ENCODE measurements around the gene LRFN2.

LRFN2 gene

GRCh38 chr6:40499215-40499614 lies 87.9 kb downstream of the LRFN2 start:
- Histone ChIP-seq H4K20me1 (ENCODE audit: control insufficient read depth, insufficient read depth, low read depth, low read length) (no peaks in the 10 kb centered on the region), H3F3A (ENCODE audit: control insufficient read depth, insufficient read depth) (no peaks in the 10 kb centered on the region), H3K79me2 (ENCODE audit: control insufficient read depth, low read length) (no peaks in the 10 kb centered on the region), H3K27me3 (ENCODE audit: control insufficient read depth, low read length) (peaks cover 10% of the 10 kb centered on the region; the same call in 1 of the 2 replicates), H3K9me2 (replicated peaks; ENCODE audit: control insufficient read depth, low read length) (no peaks in the 10 kb centered on the region), H3K4me3 (ENCODE audit: low read length) (no peak overlapping the region), H3K4me1 (ENCODE audit: control insufficient read depth, low read length) (no peaks in the 10 kb centered on the region), H3K4me2 (ENCODE audit: low read length) (no peak overlapping the region), H3K36me3 (ENCODE audit: control insufficient read depth, low read length) (no peaks in the 10 kb centered on the region), H3K27ac (ENCODE audit: low read depth, low read length) (no peak overlapping the region), H3K9me3 (ENCODE audit: control insufficient read depth, insufficient read depth, low read length) (no peaks in the 10 kb centered on the region)
- TF ChIP-seq EZH2phosphoT487 (IDR thresholded peaks at IDR 0.05; ENCODE audit: borderline replicate concordance, low read length): no peak

GRCh38 chr6:40498148-40498547 lies 89.0 kb downstream of the LRFN2 start:
- TF ChIP-seq EZH2phosphoT487 (IDR thresholded peaks at IDR 0.05; ENCODE audit: borderline replicate concordance, low read length) (no peak), CTCF (IDR thresholded peaks at IDR 0.05; ENCODE audit: low read depth, low read length, poor library complexity, severe bottlenecking) (no peak)
- no peak overlapping the region for H3K27ac ChIP-seq (ENCODE audit: low read depth, low read length)
- H3K4me2 ChIP-seq (ENCODE audit: low read length): no peak overlapping the region
- H3K4me1 ChIP-seq (ENCODE audit: control insufficient read depth, low read length): no peaks in the 10 kb centered on the region
- H3K9me3 ChIP-seq (ENCODE audit: control insufficient read depth, insufficient read depth, low read length): no peaks in the 10 kb centered on the region
- no peaks in the 10 kb centered on the region for H3K36me3 ChIP-seq (ENCODE audit: control insufficient read depth, low read length)
- no peaks in the 10 kb centered on the region for H3K79me2 ChIP-seq (ENCODE audit: control insufficient read depth, low read length)
- H3K4me3 ChIP-seq (ENCODE audit: low read length): no peak overlapping the region
- H3F3A ChIP-seq (ENCODE audit: control insufficient read depth, insufficient read depth): no peaks in the 10 kb centered on the region
- H3K27me3 ChIP-seq (ENCODE audit: control insufficient read depth, low read length): peaks cover 13% of the 10 kb centered on the region; the same call in 1 of the 2 replicates
- H4K20me1 ChIP-seq (ENCODE audit: control insufficient read depth, insufficient read depth, low read depth, low read length): no peaks in the 10 kb centered on the region
- no peaks in the 10 kb centered on the region for H3K9me2 ChIP-seq (replicated peaks; ENCODE audit: control insufficient read depth, low read length)

- H3F3A ChIP-seq (ENCODE audit: control insufficient read depth, insufficient read depth): no peaks in the 10 kb centered on the region
- H3K9me2 ChIP-seq (replicated peaks; ENCODE audit: control insufficient read depth, low read length): no peaks in the 10 kb centered on the region
- no peak overlapping the region for H3K4me2 ChIP-seq (ENCODE audit: low read length)
- H3K36me3 ChIP-seq (ENCODE audit: control insufficient read depth, low read length): no peaks in the 10 kb centered on the region
- H3K27ac ChIP-seq (ENCODE audit: low read depth, low read length): no peak overlapping the region
- H3K4me1 ChIP-seq (ENCODE audit: control insufficient read depth, low read length): no peaks in the 10 kb centered on the region
- H3K4me3 ChIP-seq (ENCODE audit: low read length): no peak overlapping the region
- no peaks in the 10 kb centered on the region for H3K79me2 ChIP-seq (ENCODE audit: control insufficient read depth, low read length)
- H3K27me3 ChIP-seq (ENCODE audit: control insufficient read depth, low read length): peaks cover 10% of the 10 kb centered on the region; the same call in 1 of the 2 replicates
- H3K9me3 ChIP-seq (ENCODE audit: control insufficient read depth, insufficient read depth, low read length): no peaks in the 10 kb centered on the region
- no peak for TF ChIP-seq CTCF (IDR thresholded peaks at IDR 0.05; ENCODE audit: low read depth, low read length, poor library complexity, severe bottlenecking)
- no peak for TF ChIP-seq EZH2phosphoT487 (IDR thresholded peaks at IDR 0.05; ENCODE audit: borderline replicate concordance, low read length)
- H4K20me1 ChIP-seq (ENCODE audit: control insufficient read depth, insufficient read depth, low read depth, low read length): no peaks in the 10 kb centered on the region
These were observed 95.0 kb downstream of the LRFN2 start for GRCh38 chr6:40492187-40492586.

- Histone ChIP-seq H3K4me1 (ENCODE audit: control insufficient read depth, low read length) (no peaks in the 10 kb centered on the region), H4K20me1 (ENCODE audit: control insufficient read depth, insufficient read depth, low read depth, low read length) (no peaks in the 10 kb centered on the region), H3K36me3 (ENCODE audit: control insufficient read depth, low read length) (no peaks in the 10 kb centered on the region), H3K4me3 (ENCODE audit: low read length) (no peak overlapping the region), H3K4me2 (ENCODE audit: low read length) (no peak overlapping the region), H3K9me3 (ENCODE audit: control insufficient read depth, insufficient read depth, low read length) (no peaks in the 10 kb centered on the region), H3K79me2 (ENCODE audit: control insufficient read depth, low read length) (no peaks in the 10 kb centered on the region), H3K27me3 (ENCODE audit: control insufficient read depth, low read length) (peaks cover 6% of the 10 kb centered on the region; the same call in 1 of the 2 replicates), H3F3A (ENCODE audit: control insufficient read depth, insufficient read depth) (no peaks in the 10 kb centered on the region), H3K27ac (ENCODE audit: low read depth, low read length) (no peak overlapping the region), H3K9me2 (replicated peaks; ENCODE audit: control insufficient read depth, low read length) (no peaks in the 10 kb centered on the region)
- no peak for TF ChIP-seq CTCF (IDR thresholded peaks at IDR 0.05; ENCODE audit: low read depth, low read length, poor library complexity, severe bottlenecking)
- TF ChIP-seq EZH2phosphoT487 (IDR thresholded peaks at IDR 0.05; ENCODE audit: borderline replicate concordance, low read length): no peak
These were observed 96.7 kb downstream of the LRFN2 start for GRCh38 chr6:40490508-40490907.
